HL-60 (cell line): ENCODE measurements around the gene ABCG1.

Experiments used
- DNase-seq, 2 experiments: peaks; one replicate each; pipeline ENCODE4 v3.0.0-alpha.2; 2010 to 2020; ENCODE audit warnings: low read depth in 1 of 2, low spot score in 1 of 2
- H3K27ac ChIP-seq: fragments of 250-450 bp; sonication (Bioruptor Pico); replicated peaks from 2 replicates; pipeline ENCODE4 v1.5.1; 2020; ENCODE audit warnings: mild to moderate bottlenecking, moderate library complexity
- H3K27me3 ChIP-seq: fragments of 250-450 bp; sonication (Bioruptor Pico); 2 replicates; pipeline ENCODE4 v1.5.1; 2021; ENCODE audit warnings: mild to moderate bottlenecking, moderate library complexity; ENCODE audit not compliant: insufficient read depth, poor library complexity, severe bottlenecking
- H3K4me3 ChIP-seq: replicated peaks from 2 replicates; pipeline ENCODE4 v1.5.1; 2011; ENCODE audit warnings: mild to moderate bottlenecking, control low read depth, low read length; ENCODE audit not compliant: insufficient read depth
- GABPA ChIP-seq: IDR thresholded peaks from 2 replicates; pipeline ENCODE4 v1.6.1; 2012; ENCODE audit warnings: low read depth
- POLR2AphosphoS5 ChIP-seq: IDR thresholded peaks from 2 replicates; pipeline ENCODE4 v1.6.1; 2012; ENCODE audit warnings: low read depth
- SPI1 ChIP-seq: IDR thresholded peaks from 2 replicates; pipeline ENCODE4 v1.6.1; 2012; ENCODE audit warnings: low read depth, mild to moderate bottlenecking, borderline replicate concordance
- TF ChIP-seq, protein P1 (sequence below): IDR thresholded peaks from 2 replicates; pipeline ENCODE4 v1.6.1; 2012; ENCODE audit warnings: low read depth; ENCODE audit not compliant: insufficient replicate concordance
- TF ChIP-seq, protein P2 (sequence below): IDR thresholded peaks from one replicate; pipeline ENCODE4 v1.5.1; 2011; ENCODE audit warnings: low read length, control low read depth, inconsistent platforms; ENCODE audit not compliant: insufficient read depth

The ABCG1 gene

DNA sequence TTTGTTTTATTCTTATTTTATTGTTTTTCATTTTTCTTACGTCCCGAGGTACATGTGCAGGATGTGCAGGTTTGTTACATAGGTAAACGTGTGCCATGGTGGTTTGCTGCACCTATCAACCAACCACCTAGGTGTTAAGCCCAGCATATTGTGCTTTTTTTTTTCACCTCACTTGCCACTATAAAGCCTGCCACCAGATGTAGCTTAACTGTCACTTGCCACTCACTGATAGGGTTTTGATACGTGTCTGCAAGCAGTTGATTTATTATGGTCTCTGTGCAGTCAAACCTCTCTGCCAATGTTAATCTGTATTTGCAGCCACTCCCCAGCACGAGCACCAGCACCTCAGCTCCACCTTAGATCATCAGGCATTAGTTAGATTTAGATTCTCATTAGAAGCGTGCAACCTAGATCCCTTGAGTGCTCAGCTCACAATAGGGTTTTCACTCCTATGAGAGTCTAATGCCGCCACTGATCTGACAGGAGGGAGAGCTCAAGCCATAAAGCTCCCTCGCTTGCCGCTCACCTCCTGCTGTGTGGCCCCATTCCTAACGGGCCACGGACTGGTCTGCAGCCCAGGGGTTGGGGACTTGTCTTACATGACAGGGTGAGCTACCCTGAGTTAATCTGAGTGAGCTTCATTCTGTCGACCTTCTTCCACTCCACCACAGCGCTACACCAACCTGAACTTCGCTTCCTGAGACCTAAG lies 17.9 kb upstream of the ABCG1 start:
- Histone ChIP-seq H3K4me3 (no peak overlapping the region), H3K27ac (no peak overlapping the region), H3K27me3 (no peaks in the 10 kb centered on the region)
- no peak for DNase-seq
- TF ChIP-seq GABPA (no peak), POLR2AphosphoS5 (no peak), SPI1 (no peak)
- TF ChIP-seq, protein P1, sequence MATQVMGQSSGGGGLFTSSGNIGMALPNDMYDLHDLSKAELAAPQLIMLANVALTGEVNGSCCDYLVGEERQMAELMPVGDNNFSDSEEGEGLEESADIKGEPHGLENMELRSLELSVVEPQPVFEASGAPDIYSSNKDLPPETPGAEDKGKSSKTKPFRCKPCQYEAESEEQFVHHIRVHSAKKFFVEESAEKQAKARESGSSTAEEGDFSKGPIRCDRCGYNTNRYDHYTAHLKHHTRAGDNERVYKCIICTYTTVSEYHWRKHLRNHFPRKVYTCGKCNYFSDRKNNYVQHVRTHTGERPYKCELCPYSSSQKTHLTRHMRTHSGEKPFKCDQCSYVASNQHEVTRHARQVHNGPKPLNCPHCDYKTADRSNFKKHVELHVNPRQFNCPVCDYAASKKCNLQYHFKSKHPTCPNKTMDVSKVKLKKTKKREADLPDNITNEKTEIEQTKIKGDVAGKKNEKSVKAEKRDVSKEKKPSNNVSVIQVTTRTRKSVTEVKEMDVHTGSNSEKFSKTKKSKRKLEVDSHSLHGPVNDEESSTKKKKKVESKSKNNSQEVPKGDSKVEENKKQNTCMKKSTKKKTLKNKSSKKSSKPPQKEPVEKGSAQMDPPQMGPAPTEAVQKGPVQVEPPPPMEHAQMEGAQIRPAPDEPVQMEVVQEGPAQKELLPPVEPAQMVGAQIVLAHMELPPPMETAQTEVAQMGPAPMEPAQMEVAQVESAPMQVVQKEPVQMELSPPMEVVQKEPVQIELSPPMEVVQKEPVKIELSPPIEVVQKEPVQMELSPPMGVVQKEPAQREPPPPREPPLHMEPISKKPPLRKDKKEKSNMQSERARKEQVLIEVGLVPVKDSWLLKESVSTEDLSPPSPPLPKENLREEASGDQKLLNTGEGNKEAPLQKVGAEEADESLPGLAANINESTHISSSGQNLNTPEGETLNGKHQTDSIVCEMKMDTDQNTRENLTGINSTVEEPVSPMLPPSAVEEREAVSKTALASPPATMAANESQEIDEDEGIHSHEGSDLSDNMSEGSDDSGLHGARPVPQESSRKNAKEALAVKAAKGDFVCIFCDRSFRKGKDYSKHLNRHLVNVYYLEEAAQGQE, result no peak
- TF ChIP-seq, protein P2, sequence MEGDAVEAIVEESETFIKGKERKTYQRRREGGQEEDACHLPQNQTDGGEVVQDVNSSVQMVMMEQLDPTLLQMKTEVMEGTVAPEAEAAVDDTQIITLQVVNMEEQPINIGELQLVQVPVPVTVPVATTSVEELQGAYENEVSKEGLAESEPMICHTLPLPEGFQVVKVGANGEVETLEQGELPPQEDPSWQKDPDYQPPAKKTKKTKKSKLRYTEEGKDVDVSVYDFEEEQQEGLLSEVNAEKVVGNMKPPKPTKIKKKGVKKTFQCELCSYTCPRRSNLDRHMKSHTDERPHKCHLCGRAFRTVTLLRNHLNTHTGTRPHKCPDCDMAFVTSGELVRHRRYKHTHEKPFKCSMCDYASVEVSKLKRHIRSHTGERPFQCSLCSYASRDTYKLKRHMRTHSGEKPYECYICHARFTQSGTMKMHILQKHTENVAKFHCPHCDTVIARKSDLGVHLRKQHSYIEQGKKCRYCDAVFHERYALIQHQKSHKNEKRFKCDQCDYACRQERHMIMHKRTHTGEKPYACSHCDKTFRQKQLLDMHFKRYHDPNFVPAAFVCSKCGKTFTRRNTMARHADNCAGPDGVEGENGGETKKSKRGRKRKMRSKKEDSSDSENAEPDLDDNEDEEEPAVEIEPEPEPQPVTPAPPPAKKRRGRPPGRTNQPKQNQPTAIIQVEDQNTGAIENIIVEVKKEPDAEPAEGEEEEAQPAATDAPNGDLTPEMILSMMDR, result no peak

DNA sequence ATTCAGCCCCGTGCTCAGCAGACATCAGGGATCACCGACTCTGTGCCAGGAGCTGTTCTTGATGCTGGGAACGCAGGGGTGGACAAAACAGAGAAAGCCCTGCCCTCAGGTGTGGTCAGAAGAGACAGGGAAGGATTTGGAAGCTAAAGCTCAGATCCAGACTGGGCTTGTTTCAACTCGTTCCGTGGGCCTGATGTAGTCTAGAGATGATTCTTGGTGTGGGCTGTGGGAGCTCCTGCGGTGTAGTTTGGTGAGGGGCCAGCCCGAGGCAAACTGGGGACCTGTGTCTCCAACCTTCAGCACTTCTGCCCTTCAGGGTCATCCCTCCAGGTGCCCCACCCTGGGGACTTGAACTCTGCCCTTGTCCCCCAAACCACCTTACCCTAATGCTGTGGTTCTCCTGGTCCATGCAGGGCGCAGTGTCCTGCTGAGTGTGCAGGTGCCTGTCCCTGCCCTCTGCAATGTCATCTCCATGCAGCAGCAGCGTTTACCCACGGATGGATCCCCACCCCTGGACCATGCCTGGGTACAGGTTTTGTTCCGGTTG lies 17.3 kb upstream of the ABCG1 start:
- no peak overlapping the region for H3K4me3 ChIP-seq
- DNase-seq, result no peak
- TF ChIP-seq POLR2AphosphoS5 (no peak), GABPA (no peak), SPI1 (no peak)
- TF ChIP-seq, protein P1, result no peak
- TF ChIP-seq, protein P2, result no peak
- no peak overlapping the region for H3K27ac ChIP-seq
- H3K27me3 ChIP-seq, result no peaks in the 10 kb centered on the region

DNA sequence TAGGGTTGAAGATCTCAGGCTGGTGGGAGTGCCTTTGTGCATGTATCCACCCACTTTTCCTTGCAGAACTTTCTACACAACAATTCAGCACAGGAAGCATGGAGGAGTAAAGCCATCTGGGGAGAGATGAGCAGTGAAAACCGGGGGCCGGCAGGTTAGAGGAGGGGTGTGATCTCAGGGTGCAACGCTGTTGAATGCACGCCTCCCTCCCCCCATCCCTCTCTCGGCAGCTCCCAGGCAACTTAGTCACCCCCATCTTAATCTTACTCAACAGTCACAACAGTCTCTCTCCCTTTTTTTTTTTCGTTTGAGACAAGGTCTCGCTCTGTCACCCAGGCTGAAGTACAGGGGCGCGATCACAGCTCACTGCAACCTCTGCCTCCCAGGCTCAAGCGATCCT lies 16.6 kb upstream of the ABCG1 start:
- Histone ChIP-seq H3K27me3 (no peaks in the 10 kb centered on the region), H3K27ac (no peak overlapping the region), H3K4me3 (no peak overlapping the region)
- no peak for DNase-seq
- TF ChIP-seq, protein P2, result no peak
- TF ChIP-seq GABPA (no peak), POLR2AphosphoS5 (no peak)
- TF ChIP-seq, protein P1, result no peak
